NCI-H2107 treated with DMSO at 0.1 percent for 48 hours (cell line): Measurements from ENCODE around the gene TSR2.

Experiments
- DNase-seq: peaks from one replicate; lab custom pipeline; 2025; ENCODE audit not compliant: unreplicated experiment; lab: John Stamatoyannopoulos, UW

The TSR2 gene

GRCh38 chrX:54439960-54440871 lies at the start of gene TSR2:
TSR2 (plus strand) TSS chrX:54440404; CDS start chrX:54440422, 18 bp downstream.
- peak; percentile 78 for DNase-seq

GRCh38 chrX:54397113-54397512 lies 43.1 kb upstream of the TSR2 start:
- no peak for DNase-seq

GRCh38 chrX:54407266-54407665 lies 32.9 kb upstream of the TSR2 start:
- DNase-seq, result no peak

GRCh38 chrX:54411732-54412131 lies 28.5 kb upstream of the TSR2 start:
- DNase-seq, result peak; percentile 14

GRCh38 chrX:54413753-54414152 lies 26.5 kb upstream of the TSR2 start:
- no peak for DNase-seq

GRCh38 chrX:54415534-54416350 lies 24.5 kb upstream of the TSR2 start:
- no peak for DNase-seq

GRCh38 chrX:54416965-54417364 lies 23.2 kb upstream of the TSR2 start:
- no peak for DNase-seq

GRCh38 chrX:54419559-54420302 lies 20.5 kb upstream of the TSR2 start:
- no peak for DNase-seq

GRCh38 chrX:54422168-54422567 lies 18.0 kb upstream of the TSR2 start:
- no peak for DNase-seq

- DNase-seq, result no peak
Measured at GRCh38 chrX:54423161-54423888, 16.9 kb upstream of the TSR2 start.

- peak; percentile 22 for DNase-seq
Measured at GRCh38 chrX:54427837-54428424, 12.3 kb upstream of the TSR2 start.

GRCh38 chrX:54430519-54430918 lies 9.7 kb upstream of the TSR2 start:
- no peak for DNase-seq

GRCh38 chrX:54435121-54435520 lies 5.1 kb upstream of the TSR2 start:
- DNase-seq, result no peak

- no peak for DNase-seq
Measured at GRCh38 chrX:54442790-54443189, 2.6 kb downstream of the TSR2 start.

- DNase-seq, result no peak
Measured at GRCh38 chrX:54444752-54445151, 4.5 kb downstream of the TSR2 start.

- DNase-seq, result no peak
Measured at GRCh38 chrX:54446084-54446483, 5.9 kb downstream of the TSR2 start.

- no peak for DNase-seq
Measured at GRCh38 chrX:54447461-54447860, 7.3 kb downstream of the TSR2 start.

- DNase-seq, result no peak
Measured at GRCh38 chrX:54449929-54450328, 9.7 kb downstream of the TSR2 start.

- DNase-seq, result no peak
Measured at GRCh38 chrX:54452920-54453319, 12.7 kb downstream of the TSR2 start.

GRCh38 chrX:54470054-54470760 lies 30.0 kb downstream of the TSR2 start:
- no peak for DNase-seq
